ENCODE results near the gene NR1I3. TPM values are rescaled to one million over a fixed set of nuclear protein-coding genes. Genes with fewer than 3 reads are reported as not detected.
A peak's percentile ranks its signal among the peaks of the same experiment; 100 is the strongest.

Gene NR1I3
- total and polyA plus RNA-seq, 2 of the 13 experiments (the other 11 are each of a cell fraction or from before 2014, with no cell fraction given), result 0.62 to 0.95 TPM

GRCh38 chr1:161238039-161238473 lies at the start of gene NR1I3 (continued):
- TF ChIP-seq HNF1B (CRISPR knock-in tag; IDR thresholded peaks at IDR 0.05), result peak; percentile 54; the same call in 1 of the 2 replicates
- TF ChIP-seq SIX1 (CRISPR knock-in tag; IDR thresholded peaks at IDR 0.05; ENCODE audit: borderline replicate concordance), result no peak
- TF ChIP-seq, protein P1, sequence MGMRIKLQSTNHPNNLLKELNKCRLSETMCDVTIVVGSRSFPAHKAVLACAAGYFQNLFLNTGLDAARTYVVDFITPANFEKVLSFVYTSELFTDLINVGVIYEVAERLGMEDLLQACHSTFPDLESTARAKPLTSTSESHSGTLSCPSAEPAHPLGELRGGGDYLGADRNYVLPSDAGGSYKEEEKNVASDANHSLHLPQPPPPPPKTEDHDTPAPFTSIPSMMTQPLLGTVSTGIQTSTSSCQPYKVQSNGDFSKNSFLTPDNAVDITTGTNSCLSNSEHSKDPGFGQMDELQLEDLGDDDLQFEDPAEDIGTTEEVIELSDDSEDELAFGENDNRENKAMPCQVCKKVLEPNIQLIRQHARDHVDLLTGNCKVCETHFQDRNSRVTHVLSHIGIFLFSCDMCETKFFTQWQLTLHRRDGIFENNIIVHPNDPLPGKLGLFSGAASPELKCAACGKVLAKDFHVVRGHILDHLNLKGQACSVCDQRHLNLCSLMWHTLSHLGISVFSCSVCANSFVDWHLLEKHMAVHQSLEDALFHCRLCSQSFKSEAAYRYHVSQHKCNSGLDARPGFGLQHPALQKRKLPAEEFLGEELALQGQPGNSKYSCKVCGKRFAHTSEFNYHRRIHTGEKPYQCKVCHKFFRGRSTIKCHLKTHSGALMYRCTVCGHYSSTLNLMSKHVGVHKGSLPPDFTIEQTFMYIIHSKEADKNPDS (CRISPR knock-in tag; IDR thresholded peaks at IDR 0.05), result no peak
- peak; percentile 97 for TF ChIP-seq HNF4A (CRISPR knock-in tag; IDR thresholded peaks at IDR 0.05)
- TF ChIP-seq ZNF670 (CRISPR knock-in tag; IDR thresholded peaks at IDR 0.05; ENCODE audit: borderline replicate concordance), result peak; percentile 63; the same call in 1 of the 2 replicates
- TF ChIP-seq MTF1 (CRISPR knock-in tag; IDR thresholded peaks at IDR 0.05), result no peak
- TF ChIP-seq PAXIP1 (CRISPR knock-in tag; conservative IDR thresholded peaks at IDR 0.05), result peak; percentile 93
